Embryonic facial prominence (tissue), 1 donor: ENCODE data around the gene ZCCHC3.

Experiments
- DNase-seq: peaks from one replicate; pipeline ENCODE4 v3.0.0-alpha.2; 2016; ENCODE audit errors: extremely low spot score

Gene ZCCHC3

GRCh38 chr20:341682-342081 lies 44.3 kb downstream of the ZCCHC3 start:
- no peak for DNase-seq

GRCh38 chr20:343107-343506 lies 45.7 kb downstream of the ZCCHC3 start:
- DNase-seq = no peak

DNA sequence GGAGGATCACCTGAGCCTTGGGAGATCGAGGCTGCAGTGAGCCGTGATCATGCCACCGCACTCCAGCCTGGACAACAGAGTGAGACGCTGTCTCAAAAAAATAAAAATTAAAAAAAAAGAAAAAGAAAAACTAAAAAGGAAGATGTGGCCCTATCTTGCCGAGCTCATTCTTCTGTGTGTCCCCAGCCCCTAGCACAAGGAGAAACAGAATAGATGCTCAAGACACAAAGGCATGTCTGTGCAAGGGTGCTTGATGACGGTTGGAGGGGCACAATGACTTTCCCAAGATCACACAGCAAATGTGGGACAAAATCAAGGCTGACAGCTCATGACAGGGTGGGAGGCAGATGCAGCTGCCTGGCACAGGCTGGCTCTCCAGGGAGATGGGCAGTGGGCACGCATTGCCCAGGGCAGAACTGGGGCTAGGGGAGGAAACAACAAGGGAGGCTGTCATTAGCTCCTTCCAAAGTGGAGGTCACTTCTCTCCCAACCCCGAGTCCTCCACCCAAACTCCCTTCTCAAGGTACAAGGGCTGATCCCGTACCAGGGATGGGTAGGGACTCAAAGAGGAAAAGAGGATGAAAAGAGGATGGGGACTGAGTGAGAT lies 48.8 kb downstream of the ZCCHC3 start:
- no peak for DNase-seq

GRCh38 chr20:346640-347316 lies 49.4 kb downstream of the ZCCHC3 start, which contains the start of gene NRSN2:
NRSN2 (plus strand) TSS chr20:347111; CDS start chr20:349644, 2,533 bp downstream.
- peak; percentile 63 for DNase-seq

DNA sequence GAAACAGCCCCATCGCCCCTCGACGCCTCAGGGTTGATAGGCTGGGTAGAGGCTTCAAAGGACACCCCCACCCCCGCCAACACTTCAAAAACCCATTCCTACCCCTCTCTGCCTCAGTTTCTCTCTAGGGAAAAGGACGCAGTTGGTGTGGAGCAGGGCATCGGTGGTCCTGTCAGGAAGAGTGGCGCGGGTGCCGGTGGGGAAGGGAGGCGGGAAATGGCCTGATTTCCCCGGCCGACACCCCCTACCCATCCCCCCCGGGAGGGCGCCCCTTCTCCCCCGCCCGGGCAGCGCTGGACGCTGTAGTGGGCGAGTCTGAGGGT lies 49.9 kb downstream of the ZCCHC3 start:
- no peak for DNase-seq

DNA sequence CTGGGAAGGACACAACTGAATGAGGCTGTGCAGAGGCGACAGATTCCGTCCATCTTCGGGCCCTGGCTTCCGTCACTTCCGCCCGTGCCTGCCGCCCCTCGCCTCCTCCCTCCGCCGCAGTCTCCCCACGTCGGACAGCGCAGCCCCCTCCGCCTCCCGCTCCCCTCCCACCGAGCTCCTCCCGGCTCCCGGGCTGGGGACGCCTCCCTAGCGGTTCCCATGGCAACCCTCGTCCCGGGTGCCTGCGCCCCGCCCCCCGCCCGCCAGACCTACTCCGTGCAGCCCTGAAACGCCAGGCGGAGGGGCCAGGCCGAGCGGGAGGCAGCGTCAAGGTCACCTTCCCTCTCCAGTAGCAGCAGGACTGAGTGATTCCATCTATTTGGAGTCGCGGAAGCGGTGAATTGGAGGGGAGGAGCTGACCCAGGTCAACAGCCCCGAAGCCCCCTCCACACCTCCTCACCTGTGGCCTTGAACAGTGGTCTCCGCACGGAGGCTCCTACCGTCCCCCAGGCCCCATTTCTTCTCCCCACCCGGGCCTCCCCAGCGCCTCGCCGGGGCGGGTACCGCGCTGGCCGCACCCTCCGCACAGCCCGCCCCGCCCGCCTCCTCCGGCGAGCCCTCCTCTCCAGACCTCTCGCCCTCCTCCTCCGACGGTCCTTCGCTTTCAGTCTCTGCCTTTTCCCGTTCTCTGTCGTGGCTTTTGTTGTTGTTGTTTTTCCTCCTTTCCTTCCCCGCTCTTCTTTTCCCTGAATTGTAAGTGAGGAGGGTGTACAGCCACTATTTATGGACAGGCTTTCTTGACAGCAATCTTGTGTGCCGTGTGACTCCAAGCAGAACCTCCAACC lies 50.5 kb downstream of the ZCCHC3 start:
- peak; percentile 91 for DNase-seq

DNA sequence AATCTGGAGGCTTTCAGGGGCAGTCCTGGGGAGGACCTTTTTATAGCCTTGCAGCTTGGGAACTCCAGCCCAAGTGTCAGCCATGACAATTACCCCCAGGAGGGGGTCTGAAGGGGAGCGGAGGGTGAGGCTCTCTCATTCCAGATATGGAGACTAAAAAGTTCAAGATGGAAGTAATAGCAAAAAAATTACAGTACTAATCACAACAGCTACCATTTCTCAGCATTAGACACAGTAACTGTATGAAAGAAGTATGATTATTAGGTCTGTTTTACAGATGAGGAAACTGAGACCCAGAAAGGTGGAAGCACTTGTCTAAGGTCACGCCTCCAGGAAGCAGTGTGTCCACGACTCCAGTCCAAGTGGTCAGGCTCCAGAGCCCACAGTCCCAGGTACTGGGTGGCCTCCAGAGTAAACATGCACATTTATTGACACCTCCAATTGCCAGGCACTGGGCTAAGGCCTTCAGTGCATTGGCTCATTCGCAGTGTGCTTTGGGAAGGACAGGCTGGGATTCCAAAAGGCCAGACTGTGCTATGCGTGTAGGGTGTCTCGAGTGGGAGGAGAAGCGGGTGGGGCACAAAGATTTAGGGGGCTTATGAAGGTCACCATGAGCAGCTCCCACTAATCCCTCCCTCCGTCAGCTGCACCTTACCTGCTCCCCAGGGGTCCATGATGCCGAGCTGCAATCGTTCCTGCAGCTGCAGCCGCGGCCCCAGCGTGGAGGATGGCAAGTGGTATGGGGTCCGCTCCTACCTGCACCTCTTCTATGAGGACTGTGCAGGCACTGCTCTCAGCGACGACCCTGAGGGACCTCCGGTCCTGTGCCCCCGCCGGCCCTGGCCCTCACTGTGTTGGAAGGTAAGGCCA lies 51.8 kb downstream of the ZCCHC3 start:
- DNase-seq = no peak
